H1 (cell line): ENCODE measurements around the gene RAB33A. TPM values are rescaled to one million over a fixed set of nuclear protein-coding genes. Genes with fewer than 3 reads are reported as not detected.

Source experiments
- CTCF ChIA-PET: fragments of 300-600 bp; sonication (Branson Sonifier 250); formaldehyde crosslinking; loops from one replicate; lab custom pipeline; 2021; ENCODE audit not compliant: partially characterized antibody; lab: Charles Lee
- POLR2A ChIA-PET: fragments of 300-600 bp; sonication (Branson Sonifier 250); formaldehyde crosslinking; loops from one replicate; lab custom pipeline; 2021; ENCODE audit warnings: inconsistent platforms; ENCODE audit not compliant: partially characterized antibody; lab: Charles Lee
- DNase-seq, 2 experiments: peaks; one replicate each; pipeline versions ENCODE4 v3.0.0 to v3.0.0-alpha.2; 2010 to 2022; ENCODE audit warnings: low spot score in 2 of 2, low read depth in 1 of 2, mixed read lengths in 1 of 2
- FAIRE-seq: peaks from 2 replicates; lab custom pipeline; 2011; peaks lifted over from hg19 to GRCh38; lab: Jason Lieb, UNC
- H2AFZ ChIP-seq: 2 replicates; pipeline ENCODE4 v1.8.1; 2012; ENCODE audit warnings: low read length, inconsistent platforms
- H2AK5ac ChIP-seq: 2 replicates; pipeline ENCODE4 v1.6.1; 2013; ENCODE audit warnings: low read depth, low read length
- H2BK120ac ChIP-seq: replicated peaks from 2 replicates; pipeline ENCODE3; 2013; ENCODE audit warnings: low read depth, low read length, inconsistent platforms
- H2BK12ac ChIP-seq: 2 replicates; pipeline ENCODE4 v1.6.1; 2013; ENCODE audit warnings: low read depth, low read length
- H2BK15ac ChIP-seq: 2 replicates; pipeline ENCODE4 v1.6.1; 2013; ENCODE audit warnings: low read length
- H2BK20ac ChIP-seq: 2 replicates; pipeline ENCODE4 v1.6.1; 2013; ENCODE audit warnings: low read length
- H2BK5ac ChIP-seq: 2 replicates; pipeline ENCODE4 v1.6.1; 2013; ENCODE audit warnings: low read depth, low read length
- H3K14ac ChIP-seq: 2 replicates; pipeline ENCODE4 v1.6.1; 2013; ENCODE audit warnings: inconsistent platforms; ENCODE audit not compliant: insufficient read length
- H3K18ac ChIP-seq: 2 replicates; pipeline ENCODE4 v1.6.1; 2013; ENCODE audit warnings: low read length; ENCODE audit errors: extremely low read depth
- H3K23ac ChIP-seq: 2 replicates; pipeline ENCODE4 v1.6.1; 2013; ENCODE audit warnings: inconsistent platforms; ENCODE audit not compliant: insufficient read length
- H3K23me2 ChIP-seq: 2 replicates; pipeline ENCODE4 v1.6.1; 2013; ENCODE audit warnings: low read depth, low read length
- H3K27ac ChIP-seq: 2 replicates; pipeline ENCODE4 v1.6.1; 2011; ENCODE audit warnings: low read depth, low read length, inconsistent platforms
- H3K27me3 ChIP-seq, 4 experiments: replicated peaks in 1 of 4; 1 replicate in 1 of 4; 2 replicates in 3 of 4; pipeline versions ENCODE4 v1.6.1 to v1.8.1; 2011 to 2013; ENCODE audit warnings: low read length in 3 of 4, mild to moderate bottlenecking in 3 of 4, inconsistent platforms in 2 of 4, mixed read lengths in 2 of 4, moderate library complexity in 1 of 4; ENCODE audit not compliant: control insufficient read depth in 3 of 4, insufficient read depth in 3 of 4; ENCODE audit errors: extremely low read depth in 1 of 4
- H3K36me3 ChIP-seq, 4 experiments: 2 replicates each; pipeline versions ENCODE4 v1.6.1 to v1.8.1; 2011 to 2013; ENCODE audit warnings: mild to moderate bottlenecking in 4 of 4, low read length in 3 of 4, moderate library complexity in 2 of 4, control low read depth in 1 of 4, inconsistent platforms in 1 of 4; ENCODE audit not compliant: insufficient read depth in 4 of 4, control insufficient read depth in 2 of 4
- H3K4ac ChIP-seq: replicated peaks from 2 replicates; pipeline ENCODE3; 2013; ENCODE audit warnings: low read length, low read depth, mixed read lengths, inconsistent platforms; ENCODE audit not compliant: insufficient read length
- H3K4me1 ChIP-seq, 4 experiments: replicated peaks in 1 of 4; 1 replicate in 1 of 4; 2 replicates in 3 of 4; pipeline versions ENCODE4 v1.6.1 to v1.8.1; 2011 to 2013; ENCODE audit warnings: low read length in 3 of 4, inconsistent platforms in 2 of 4, mixed read lengths in 1 of 4; ENCODE audit not compliant: insufficient read depth in 4 of 4, control insufficient read depth in 3 of 4
- H3K4me2 ChIP-seq, 2 experiments: 2 replicates each; pipeline versions ENCODE4 v1.6.1 to v1.8.1; 2011 to 2013; ENCODE audit warnings: low read depth in 2 of 2, low read length in 2 of 2, control low read depth in 1 of 2, inconsistent platforms in 1 of 2, mild to moderate bottlenecking in 1 of 2; ENCODE audit not compliant: insufficient read depth in 1 of 2
- H3K4me3 ChIP-seq, 4 experiments: fragments of 200-600, 300-600 bp in 1 of 4; sonication (generic), shearing (Covaris generic), sonication (Bioruptor Twin) in 1 of 4; 2 replicates each; pipeline versions ENCODE4 v1.5.1 to v1.8.1; 2011 to 2016; ENCODE audit warnings: low read length in 4 of 4, low read depth in 3 of 4, control low read depth in 2 of 4, inconsistent platforms in 2 of 4, mild to moderate bottlenecking in 2 of 4, mixed read lengths in 1 of 4, moderate library complexity in 1 of 4; ENCODE audit not compliant: insufficient read depth in 2 of 4; ENCODE audit errors: extremely low read depth in 1 of 4
- H3K56ac ChIP-seq: replicated peaks from 2 replicates; pipeline ENCODE3; 2013; ENCODE audit warnings: low read depth, mild to moderate bottlenecking, mixed read lengths, low read length, inconsistent platforms; ENCODE audit not compliant: insufficient read length
- H3K79me1 ChIP-seq: 2 replicates; pipeline ENCODE4 v1.6.1; 2013; ENCODE audit warnings: low read depth, low read length, control low read depth
- H3K79me2 ChIP-seq, 2 experiments: 2 replicates each; pipeline versions ENCODE4 v1.6.1 to v1.8.1; 2012 to 2013; ENCODE audit warnings: low read length in 2 of 2, mild to moderate bottlenecking in 2 of 2, inconsistent platforms in 1 of 2; ENCODE audit not compliant: insufficient read depth in 2 of 2, control insufficient read depth in 1 of 2
- H3K9ac ChIP-seq, 4 experiments: replicated peaks in 1 of 4; 1 replicate in 1 of 4; 2 replicates in 3 of 4; pipeline versions ENCODE4 v1.6.1 to v1.8.1; 2011 to 2013; ENCODE audit warnings: low read depth in 3 of 4, low read length in 3 of 4, control low read depth in 2 of 4, mild to moderate bottlenecking in 2 of 4, moderate library complexity in 2 of 4, inconsistent platforms in 1 of 4; ENCODE audit errors: extremely low read depth in 1 of 4
- H3K9me3 ChIP-seq, 2 experiments: 2 replicates each; pipeline versions ENCODE4 v1.6.1 to v1.8.1; 2012 to 2013; ENCODE audit warnings: mild to moderate bottlenecking in 2 of 2, moderate library complexity in 2 of 2, control low read depth in 1 of 2, inconsistent platforms in 1 of 2, low read depth in 1 of 2, low read length in 1 of 2, mixed read lengths in 1 of 2; ENCODE audit not compliant: insufficient read depth in 2 of 2
- H4K20me1 ChIP-seq, 2 experiments: replicated peaks in 1 of 2; 2 replicates each; pipeline versions ENCODE3 to v1.8.1; 2011 to 2013; ENCODE audit warnings: inconsistent platforms in 2 of 2, low read length in 2 of 2, mild to moderate bottlenecking in 1 of 2; ENCODE audit not compliant: insufficient read depth in 2 of 2, control insufficient read depth in 1 of 2
- H4K5ac ChIP-seq: 2 replicates; pipeline ENCODE4 v1.6.1; 2013; ENCODE audit warnings: low read length, low read depth, mixed read lengths, inconsistent platforms; ENCODE audit not compliant: insufficient read length
- H4K8ac ChIP-seq: 2 replicates; pipeline ENCODE4 v1.8.0; 2013; ENCODE audit warnings: mild to moderate bottlenecking, moderate library complexity, low read length, inconsistent platforms; ENCODE audit not compliant: insufficient read depth; ENCODE audit errors: extremely low read depth
- H4K91ac ChIP-seq: replicated peaks from 2 replicates; pipeline ENCODE3; 2013; ENCODE audit warnings: low read length, mixed read lengths, inconsistent platforms; ENCODE audit not compliant: insufficient read length
- SIX5 ChIP-seq: IDR thresholded peaks from 2 replicates; pipeline ENCODE4 v1.6.1; 2011; ENCODE audit warnings: mild to moderate bottlenecking, low read depth, low read length
- WGBS, 2 experiments: shearing (Covaris generic) in 1 of 2; methylation state at CpG; one replicate each; pipeline versions ENCODE4 v1.1.6 to v1.1.7; 2013 to 2015; ENCODE audit warnings: low lambda C conversion rate in 2 of 2, mixed read lengths in 2 of 2, inconsistent platforms in 1 of 2, low coverage in 1 of 2, missing lambda C conversion rate in 1 of 2; ENCODE audit not compliant: insufficient replicate concordance in 2 of 2, insufficient coverage in 1 of 2, insufficient read length in 1 of 2; ENCODE audit errors: extremely low coverage in 1 of 2, missing lambda C conversion rate in 1 of 2; 5-methylcytosine and 5-hydroxymethylcytosine counted together
- polyA plus RNA-seq, 7 experiments: library from polyadenylated mRNA; depleted of rRNA in 3 of 7; stranded (reverse) in 5 of 7; unstranded in 2 of 7; fragments of >200 nt in 5 of 7; fragments of 200-250 nt in 2 of 7; gene quantifications; 1 replicate in 5 of 7; 2 replicates in 1 of 7; 4 replicates in 1 of 7; pipeline versions ENCODE4 v1.2.1 to v1.2.3, GENCODE V29; 2011 to 2013; ENCODE audit warnings: missing spikeins in 2 of 7, mixed read lengths in 2 of 7
- total RNA-seq: library from RNA; stranded (reverse); fragmentation: NEBNext Ultra II Directional; extraction: Animal tissue kit (Norgen Biotek cat#: 25700); gene quantifications from 2 replicates; pipeline ENCODE4 v1.2.1, GENCODE V29; 2021

RAB33A gene
- total and polyA plus RNA-seq, 2 of the 8 experiments (the other 6 are each of a cell fraction or from before 2014, with no cell fraction given) = 2.8 to 4.6 TPM

- H2BK20ac ChIP-seq = no peak overlapping the region
- no peak overlapping the region for H2BK5ac ChIP-seq
- no peak overlapping the region for H4K8ac ChIP-seq
- no peak for FAIRE-seq
- H2BK12ac ChIP-seq = no peak overlapping the region
- no peak overlapping the region for H3K27ac ChIP-seq
- H3K27me3 ChIP-seq = no peaks in the 10 kb centered on the region
- no peak overlapping the region for H2BK120ac ChIP-seq
- no peaks in the 10 kb centered on the region for H4K20me1 ChIP-seq
- H3K14ac ChIP-seq = no peak overlapping the region
- TF ChIP-seq SIX5 = no peak
- H3K4me2 ChIP-seq = no peak overlapping the region
- H2BK15ac ChIP-seq = no peak overlapping the region
- no peak overlapping the region for H2AK5ac ChIP-seq
- no peaks in the 10 kb centered on the region for H3K79me2 ChIP-seq
- no peaks in the 10 kb centered on the region for H3K4me1 ChIP-seq
- no peak overlapping the region for H4K5ac ChIP-seq
- H2AFZ ChIP-seq = no peak overlapping the region
- H3K56ac ChIP-seq = no peak overlapping the region
- no peak for DNase-seq
- H3K18ac ChIP-seq = no peak overlapping the region
- peaks cover 0 to 28% (median 5%) of the 10 kb centered on the region in 4 experiments; a peak in 5 of 8 replicates for H3K36me3 ChIP-seq
- 0% methylated on average over 1 of the region's 1 CpG; no CpG with 5 or more reads in 1 of the 2 experiments for WGBS, 2 experiments
- no peak overlapping the region for H3K9ac ChIP-seq
- H3K9me3 ChIP-seq = no peaks in the 10 kb centered on the region
- POLR2A ChIA-PET = no interaction called here
- no peak overlapping the region for H3K4ac ChIP-seq
- CTCF ChIA-PET = no interaction called here
- H3K23ac ChIP-seq = no peak overlapping the region
- no peaks in the 10 kb centered on the region for H3K23me2 ChIP-seq
- H4K91ac ChIP-seq = no peak overlapping the region
- H3K4me3 ChIP-seq = no peak overlapping the region
- no peaks in the 10 kb centered on the region for H3K79me1 ChIP-seq
Measured at GRCh38 chrX:130204647-130205046, 32.9 kb downstream of the RAB33A start.
